Measurements from ENCODE around the gene FSTL5. TPM values are rescaled to one million over a fixed set of nuclear protein-coding genes. Genes with fewer than 3 reads are reported as not detected.

The FSTL5 gene
- total and polyA plus RNA-seq, 10 of the 15 experiments (the other 5 are each of a cell fraction or from before 2014, with no cell fraction given): 0.04 to 2.4 (median 0.08) TPM; not detected in 4

DNA sequence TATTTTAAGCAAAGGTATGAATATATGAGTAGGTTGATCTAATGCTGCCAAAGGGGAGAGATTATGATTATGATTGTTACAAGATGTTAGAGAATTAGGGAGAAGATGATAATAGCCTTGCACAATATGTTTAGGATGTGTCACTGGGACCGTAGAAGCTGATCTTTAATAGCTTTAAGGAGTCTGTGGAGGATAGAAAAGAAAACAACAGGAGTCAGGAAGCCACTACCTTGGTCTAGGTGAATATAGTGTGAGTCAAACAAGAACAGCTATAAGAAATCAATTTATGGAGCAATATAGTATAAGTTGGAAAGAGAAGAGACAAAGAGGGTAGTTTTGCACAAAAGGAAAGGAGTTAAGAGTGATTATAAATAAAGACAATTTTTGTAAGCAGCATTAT, 232.7 kb downstream of the FSTL5 start (continued):
- TF ChIP-seq, protein P1, sequence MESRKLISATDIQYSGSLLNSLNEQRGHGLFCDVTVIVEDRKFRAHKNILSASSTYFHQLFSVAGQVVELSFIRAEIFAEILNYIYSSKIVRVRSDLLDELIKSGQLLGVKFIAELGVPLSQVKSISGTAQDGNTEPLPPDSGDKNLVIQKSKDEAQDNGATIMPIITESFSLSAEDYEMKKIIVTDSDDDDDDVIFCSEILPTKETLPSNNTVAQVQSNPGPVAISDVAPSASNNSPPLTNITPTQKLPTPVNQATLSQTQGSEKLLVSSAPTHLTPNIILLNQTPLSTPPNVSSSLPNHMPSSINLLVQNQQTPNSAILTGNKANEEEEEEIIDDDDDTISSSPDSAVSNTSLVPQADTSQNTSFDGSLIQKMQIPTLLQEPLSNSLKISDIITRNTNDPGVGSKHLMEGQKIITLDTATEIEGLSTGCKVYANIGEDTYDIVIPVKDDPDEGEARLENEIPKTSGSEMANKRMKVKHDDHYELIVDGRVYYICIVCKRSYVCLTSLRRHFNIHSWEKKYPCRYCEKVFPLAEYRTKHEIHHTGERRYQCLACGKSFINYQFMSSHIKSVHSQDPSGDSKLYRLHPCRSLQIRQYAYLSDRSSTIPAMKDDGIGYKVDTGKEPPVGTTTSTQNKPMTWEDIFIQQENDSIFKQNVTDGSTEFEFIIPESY (IDR thresholded peaks at IDR 0.05): no peak
- TF ChIP-seq, protein P2, sequence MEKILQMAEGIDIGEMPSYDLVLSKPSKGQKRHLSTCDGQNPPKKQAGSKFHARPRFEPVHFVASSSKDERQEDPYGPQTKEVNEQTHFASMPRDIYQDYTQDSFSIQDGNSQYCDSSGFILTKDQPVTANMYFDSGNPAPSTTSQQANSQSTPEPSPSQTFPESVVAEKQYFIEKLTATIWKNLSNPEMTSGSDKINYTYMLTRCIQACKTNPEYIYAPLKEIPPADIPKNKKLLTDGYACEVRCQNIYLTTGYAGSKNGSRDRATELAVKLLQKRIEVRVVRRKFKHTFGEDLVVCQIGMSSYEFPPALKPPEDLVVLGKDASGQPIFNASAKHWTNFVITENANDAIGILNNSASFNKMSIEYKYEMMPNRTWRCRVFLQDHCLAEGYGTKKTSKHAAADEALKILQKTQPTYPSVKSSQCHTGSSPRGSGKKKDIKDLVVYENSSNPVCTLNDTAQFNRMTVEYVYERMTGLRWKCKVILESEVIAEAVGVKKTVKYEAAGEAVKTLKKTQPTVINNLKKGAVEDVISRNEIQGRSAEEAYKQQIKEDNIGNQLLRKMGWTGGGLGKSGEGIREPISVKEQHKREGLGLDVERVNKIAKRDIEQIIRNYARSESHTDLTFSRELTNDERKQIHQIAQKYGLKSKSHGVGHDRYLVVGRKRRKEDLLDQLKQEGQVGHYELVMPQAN (conservative IDR thresholded peaks at IDR 0.05): no peak
- no peak for TF ChIP-seq CHD1 (IDR thresholded peaks at IDR 0.05; ENCODE audit: low read depth, low read length)

DNA sequence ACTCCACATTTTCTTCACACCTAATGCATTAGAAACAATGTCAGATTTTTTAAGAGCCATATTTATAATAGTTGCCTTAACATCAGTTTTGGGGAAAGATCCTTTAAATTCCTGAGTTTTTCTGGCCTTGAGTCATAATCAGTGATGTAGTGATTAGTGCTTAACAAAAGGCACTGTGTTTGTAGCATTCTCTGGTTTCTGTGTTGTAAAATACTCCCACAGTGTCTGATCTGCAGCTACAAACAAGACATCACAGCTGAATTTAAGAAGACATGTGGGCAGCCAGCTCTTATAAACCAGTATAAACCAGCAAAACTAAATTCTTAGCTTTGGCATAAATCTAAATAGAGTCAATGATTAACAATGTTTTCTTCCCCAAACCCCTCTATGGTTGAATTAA, 233.8 kb downstream of the FSTL5 start:
- ATAC-seq: no peak
- in situ Hi-C loops (cut with MboI) (no loop called here), intact Hi-C loops (cut with micrococcal nuclease; ENCODE audit: unreplicated experiment) (no loop called here)
- ChIA-PET SMC1A (ENCODE audit: uncharacterized antibody, unreplicated experiment) (interaction anchor here (1.0 to 2.6 kb wide), 3 partner anchors 9 to 374 kb away, joined by 3 to 10 read pairs (median 3); no protein-coding TSS in a partner anchor), CTCF (interaction anchor here (1.0 to 1.3 kb wide), 2 partner anchors 9 kb away, joined by 3 to 4 read pairs; no protein-coding TSS in a partner anchor), RAD21 (ENCODE audit: unreplicated experiment) (interaction anchor here (0.6 to 1.9 kb wide), 4 partner anchors 9 to 24 kb away, joined by 3 to 5 read pairs (median 4); no protein-coding TSS in a partner anchor), POLR2A (no interaction called here)
- DNase-seq (ENCODE audit: low read depth, low spot score): no peak
- Histone ChIP-seq H3K4me3 (no peak overlapping the region), H3K79me2 (ENCODE audit: control insufficient read depth, insufficient read depth, low read length) (no peaks in the 10 kb centered on the region), H3K9ac (ENCODE audit: control insufficient read depth, insufficient read depth, low read length) (no peak overlapping the region), H2AFZ (ENCODE audit: control insufficient read depth, low read depth, low read length) (no peak overlapping the region), H3K4me2 (ENCODE audit: control insufficient read depth, insufficient read depth) (no peak overlapping the region), H4K20me1 (ENCODE audit: control insufficient read depth, insufficient read depth) (no peaks in the 10 kb centered on the region), H3K27me3 (replicated peaks in 1 of 2; ENCODE audit: control insufficient read depth in 2 of 2, insufficient read depth in 2 of 2, low read length in 1 of 2) (no peaks in the 10 kb centered on the region), H3K9me3 (replicated peaks; ENCODE audit: control insufficient read depth, insufficient read depth, low read length) (no peaks in the 10 kb centered on the region), H3K4me1 (ENCODE audit: control insufficient read depth, insufficient read depth, low read length) (no peaks in the 10 kb centered on the region), H3K27ac (ENCODE audit: control insufficient read depth, insufficient read depth) (no peak overlapping the region), H3K36me3 (ENCODE audit: control insufficient read depth in 2 of 2, insufficient read depth in 2 of 2, low read length in 1 of 2) (no peaks in the 10 kb centered on the region)
- no peak for FAIRE-seq
- BruUV-seq (replicated peaks): no TSS peak
- TF ChIP-seq MYB (IDR thresholded peaks at IDR 0.05; ENCODE audit: borderline replicate concordance, low read depth, low read length) (no peak), JUND (IDR thresholded peaks at IDR 0.05; ENCODE audit: low read depth, low read length) (no peak), RAD21 (IDR thresholded peaks at IDR 0.05; ENCODE audit: insufficient read depth, low read depth, low read length) (no peak), ZNF217 (IDR thresholded peaks at IDR 0.05) (no peak), SMARCA5 (IDR thresholded peaks at IDR 0.05) (no peak), SIX5 (IDR thresholded peaks at IDR 0.05; ENCODE audit: low read depth, low read length, severe bottlenecking) (no peak)

Measured in GM12878 (cell line).